ENCODE data around the gene MYO3A. TPM values are rescaled to one million over a fixed set of nuclear protein-coding genes. Genes with fewer than 3 reads are reported as not detected.

MYO3A gene
- total and polyA plus RNA-seq, 2 donors (not counting 3 experiments of a cell fraction or from before 2014, with no cell fraction given) = not detected

- CTCF ChIA-PET = no interaction called here
- TF ChIP-seq POLR2A (IDR thresholded peaks at IDR 0.05; ENCODE audit: low read depth, low read length) (no peak), EZH2 (IDR thresholded peaks at IDR 0.05; ENCODE audit: borderline replicate concordance, low read depth, low read length, severe bottlenecking) (no peak), POLR2AphosphoS5 (IDR thresholded peaks at IDR 0.05; ENCODE audit: insufficient read depth, low read depth, low read length) (no peak), MYC (IDR thresholded peaks at IDR 0.05; ENCODE audit: low read depth, low read length) (no peak), FOS (IDR thresholded peaks at IDR 0.05; ENCODE audit: borderline replicate concordance, insufficient read depth, low read length) (no peak), GATA2 (IDR thresholded peaks at IDR 0.05; ENCODE audit: insufficient read depth, insufficient read length, low read depth, low read length) (no peak), JUN (IDR thresholded peaks at IDR 0.05; ENCODE audit: borderline replicate concordance, insufficient read depth, insufficient read length, low read depth) (no peak)
- TF ChIP-seq, protein P1, sequence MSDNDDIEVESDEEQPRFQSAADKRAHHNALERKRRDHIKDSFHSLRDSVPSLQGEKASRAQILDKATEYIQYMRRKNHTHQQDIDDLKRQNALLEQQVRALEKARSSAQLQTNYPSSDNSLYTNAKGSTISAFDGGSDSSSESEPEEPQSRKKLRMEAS (IDR thresholded peaks at IDR 0.05; ENCODE audit: insufficient read depth, insufficient read length) = no peak
- TF ChIP-seq, protein P2, sequence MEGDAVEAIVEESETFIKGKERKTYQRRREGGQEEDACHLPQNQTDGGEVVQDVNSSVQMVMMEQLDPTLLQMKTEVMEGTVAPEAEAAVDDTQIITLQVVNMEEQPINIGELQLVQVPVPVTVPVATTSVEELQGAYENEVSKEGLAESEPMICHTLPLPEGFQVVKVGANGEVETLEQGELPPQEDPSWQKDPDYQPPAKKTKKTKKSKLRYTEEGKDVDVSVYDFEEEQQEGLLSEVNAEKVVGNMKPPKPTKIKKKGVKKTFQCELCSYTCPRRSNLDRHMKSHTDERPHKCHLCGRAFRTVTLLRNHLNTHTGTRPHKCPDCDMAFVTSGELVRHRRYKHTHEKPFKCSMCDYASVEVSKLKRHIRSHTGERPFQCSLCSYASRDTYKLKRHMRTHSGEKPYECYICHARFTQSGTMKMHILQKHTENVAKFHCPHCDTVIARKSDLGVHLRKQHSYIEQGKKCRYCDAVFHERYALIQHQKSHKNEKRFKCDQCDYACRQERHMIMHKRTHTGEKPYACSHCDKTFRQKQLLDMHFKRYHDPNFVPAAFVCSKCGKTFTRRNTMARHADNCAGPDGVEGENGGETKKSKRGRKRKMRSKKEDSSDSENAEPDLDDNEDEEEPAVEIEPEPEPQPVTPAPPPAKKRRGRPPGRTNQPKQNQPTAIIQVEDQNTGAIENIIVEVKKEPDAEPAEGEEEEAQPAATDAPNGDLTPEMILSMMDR (IDR thresholded peaks at IDR 0.05; ENCODE audit: extremely low read depth in 1 of 2, insufficient read depth in 1 of 2, low read depth in 1 of 2, low read length in 2 of 2) = no peak
These were observed 38.2 kb upstream of the MYO3A start for GRCh38 chr10:25895856-25896255.

More at GRCh38 chr10:25895856-25896255, 38.2 kb upstream of the MYO3A start:
- no peaks in the 10 kb centered on the region for H3K27me3 ChIP-seq (ENCODE audit: control insufficient read depth in 2 of 2, insufficient read depth in 2 of 2, low read length in 2 of 2)
- no peak overlapping the region for H3K4me2 ChIP-seq (ENCODE audit: insufficient read depth, low read length)
- no TSS peak for BruUV-seq (replicated peaks)
- H4K20me1 ChIP-seq (replicated peaks; ENCODE audit: control insufficient read depth, extremely low read depth, insufficient read depth, low read length) = no peaks in the 10 kb centered on the region
- H3K36me3 ChIP-seq (ENCODE audit: control insufficient read depth in 2 of 2, extremely low read depth in 1 of 2, insufficient read depth in 2 of 2, low read length in 2 of 2) = no peaks in the 10 kb centered on the region
- DNase-seq (ENCODE audit: low read depth, low spot score) = no peak
- H3K4me1 ChIP-seq (ENCODE audit: control insufficient read depth, extremely low read depth, insufficient read depth, low read length) = no peaks in the 10 kb centered on the region
- H3K9ac ChIP-seq (replicated peaks; ENCODE audit: extremely low read depth, insufficient read depth, low read length) = no peak overlapping the region
- no peaks in the 10 kb centered on the region for H3K9me1 ChIP-seq (replicated peaks; ENCODE audit: control insufficient read depth, extremely low read depth, insufficient read depth, low read length)
- H3K27ac ChIP-seq (ENCODE audit: insufficient read depth, low read depth, low read length) = no peak overlapping the region
- dilution Hi-C loops (cut with MboI; ENCODE audit: extremely low pct_ligation_motif_present, low sequenced_read_pairs) (no loop called here), intact Hi-C loops (cut with micrococcal nuclease) (no loop called here)
- no peak overlapping the region for H2AFZ ChIP-seq (ENCODE audit: low read depth, low read length)
- POLR2A ChIA-PET = no interaction called here
- peaks cover 2% of the 10 kb centered on the region for H3K9me3 ChIP-seq (replicated peaks; ENCODE audit: control insufficient read depth, insufficient read depth, low read length)
- no peaks in the 10 kb centered on the region for H3K79me2 ChIP-seq (ENCODE audit: control insufficient read depth, insufficient read depth, low read length)
- H3K4me3 ChIP-seq (replicated peaks in 1 of 3; ENCODE audit: insufficient read depth in 1 of 3, low read depth in 1 of 3, low read length in 3 of 3) = no peak overlapping the region
- no peak for FAIRE-seq

Data from endothelial cell of umbilical vein (primary cell).